HG03460 (cell line): ENCODE measurements around the gene NEGR1.

Source experiments
- ATAC-seq: cut with Tn5 transposase; IDR thresholded peaks from one replicate; pipeline ENCODE4 v1.9.1; 2021; ENCODE audit not compliant: unreplicated experiment

The NEGR1 gene

GRCh38 chr1:72050551-72050950 lies 231.8 kb downstream of the NEGR1 start:
- no peak for ATAC-seq

- ATAC-seq, result no peak
Measured at GRCh38 chr1:72037745-72038343, 244.5 kb downstream of the NEGR1 start.

GRCh38 chr1:72034827-72035226 lies 247.5 kb downstream of the NEGR1 start:
- ATAC-seq, result no peak

- no peak for ATAC-seq
Measured at GRCh38 chr1:72023063-72023930, 259.0 kb downstream of the NEGR1 start.

GRCh38 chr1:72018562-72018961 lies 263.8 kb downstream of the NEGR1 start:
- no peak for ATAC-seq

GRCh38 chr1:72015006-72015405 lies 267.3 kb downstream of the NEGR1 start:
- no peak for ATAC-seq

GRCh38 chr1:72013161-72013560 lies 269.2 kb downstream of the NEGR1 start:
- no peak for ATAC-seq

GRCh38 chr1:72011721-72012120 lies 270.6 kb downstream of the NEGR1 start:
- no peak for ATAC-seq

- no peak for ATAC-seq
Measured at GRCh38 chr1:72010094-72010431, 272.3 kb downstream of the NEGR1 start.

GRCh38 chr1:72009173-72010093 lies 272.9 kb downstream of the NEGR1 start:
- ATAC-seq, result no peak

- no peak for ATAC-seq
Measured at GRCh38 chr1:72007312-72007711, 275.0 kb downstream of the NEGR1 start.

GRCh38 chr1:72006092-72006491 lies 276.2 kb downstream of the NEGR1 start:
- no peak for ATAC-seq

GRCh38 chr1:72003092-72003491 lies 279.2 kb downstream of the NEGR1 start:
- no peak for ATAC-seq

GRCh38 chr1:72000809-72001208 lies 281.5 kb downstream of the NEGR1 start:
- ATAC-seq, result no peak

- ATAC-seq, result no peak
Measured at GRCh38 chr1:71994646-71995045, 287.7 kb downstream of the NEGR1 start.

GRCh38 chr1:71987181-71987580 lies 295.2 kb downstream of the NEGR1 start:
- no peak for ATAC-seq

GRCh38 chr1:71986160-71986559 lies 296.2 kb downstream of the NEGR1 start:
- no peak for ATAC-seq

GRCh38 chr1:71980556-71980955 lies 301.8 kb downstream of the NEGR1 start:
- no peak for ATAC-seq

GRCh38 chr1:71979882-71980281 lies 302.5 kb downstream of the NEGR1 start:
- no peak for ATAC-seq

- peak; percentile 92 for ATAC-seq
Measured at GRCh38 chr1:71967670-71968069, 314.7 kb downstream of the NEGR1 start.

GRCh38 chr1:71964188-71964587 lies 318.2 kb downstream of the NEGR1 start:
- no peak for ATAC-seq
